ENCODE data around the gene MTHFSD.

MTHFSD gene

DNA sequence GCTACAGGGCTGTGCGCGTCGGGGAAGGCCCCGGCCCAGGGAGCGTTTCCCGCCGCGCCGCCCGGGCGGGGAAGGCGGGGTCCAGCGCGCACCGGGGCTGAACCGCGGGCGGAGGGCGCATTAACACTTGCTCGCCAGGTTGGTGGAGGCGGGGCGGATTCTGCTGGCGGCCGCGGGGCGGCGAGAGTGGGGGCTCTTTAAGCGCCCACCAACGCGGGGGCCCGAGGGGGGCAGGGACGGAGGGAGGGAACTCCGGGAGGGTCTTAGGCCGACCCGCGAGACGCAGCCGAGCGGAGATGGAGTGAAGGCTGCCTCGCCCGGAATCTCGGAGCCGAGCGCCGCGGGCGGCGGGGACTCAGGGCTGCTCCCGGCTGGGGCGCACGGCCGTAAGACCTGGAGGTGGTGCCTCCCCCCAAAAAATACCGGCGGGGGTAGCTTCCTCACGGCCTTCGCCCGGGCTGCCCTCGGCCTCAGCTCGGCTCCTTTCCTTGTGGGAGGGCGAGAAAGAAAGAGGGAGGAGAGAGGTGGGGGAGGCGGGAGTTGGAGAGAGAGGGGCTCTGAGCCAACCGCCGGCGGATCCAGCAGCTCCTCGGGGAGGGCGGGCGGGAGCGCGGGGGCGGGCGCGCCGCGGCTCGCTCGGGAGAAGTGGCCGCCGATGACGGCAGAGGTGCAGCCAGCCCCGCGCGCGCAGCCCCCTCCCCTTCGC is 45.1 kb downstream of the MTHFSD start:
- DNase-seq (ENCODE audit: low read depth), result peak; percentile 68

DNA sequence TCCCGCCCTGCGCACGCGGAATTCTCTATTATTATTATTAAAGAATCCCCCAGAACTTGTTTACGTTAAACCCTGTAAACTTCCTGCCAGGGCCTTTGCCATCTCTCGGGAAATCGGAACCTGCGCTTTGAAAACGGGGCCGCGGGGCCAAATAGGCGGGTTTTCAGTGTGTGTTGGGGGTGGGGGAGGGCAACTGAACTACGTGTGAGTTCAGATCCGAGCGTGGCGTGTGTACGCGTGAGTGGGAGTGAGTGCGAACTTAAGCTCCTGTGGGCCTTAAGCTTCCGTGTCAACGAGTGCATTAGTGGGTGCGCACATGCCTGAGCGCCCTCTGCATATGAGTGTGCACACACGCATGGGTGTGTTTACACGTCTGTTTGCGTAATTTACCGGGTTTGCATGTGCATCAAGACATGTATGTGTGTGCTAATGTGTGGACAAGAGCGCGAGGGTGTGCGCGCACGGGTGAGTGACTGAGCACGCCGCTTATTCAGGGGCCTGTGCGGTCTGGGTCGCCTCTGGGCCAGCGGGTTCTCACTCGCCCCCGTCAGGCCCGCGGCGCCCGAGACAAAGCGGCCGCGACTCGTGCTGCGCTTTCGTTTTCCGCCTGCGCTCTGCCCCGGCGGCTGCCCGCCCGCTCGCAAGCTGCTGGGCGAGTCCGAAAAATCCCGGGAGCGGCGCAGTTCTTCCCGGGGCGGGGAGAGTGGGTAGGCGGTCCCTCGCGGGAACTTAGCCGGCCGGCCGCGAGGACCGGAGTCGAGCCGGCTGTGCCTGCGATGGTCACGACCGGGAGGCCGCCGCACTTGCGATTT is 45.9 kb downstream of the MTHFSD start:
- H3K4me3 ChIP-seq (ENCODE audit: control insufficient read depth, low read depth, low read length), result peak overlapping the region; percentile 42
- DNase-seq (ENCODE audit: low read depth), result peak; percentile 64
- no peak for TF ChIP-seq CTCF (conservative IDR thresholded peaks at IDR 0.05; ENCODE audit: control insufficient read depth, insufficient read depth, low read depth, low read length)

More for the DNA sequence above, 45.1 kb downstream of the MTHFSD start:
- peak overlapping the region; percentile 42 for H3K4me3 ChIP-seq (ENCODE audit: control insufficient read depth, low read depth, low read length)
- no peak for TF ChIP-seq CTCF (conservative IDR thresholded peaks at IDR 0.05; ENCODE audit: control insufficient read depth, insufficient read depth, low read depth, low read length)

DNA sequence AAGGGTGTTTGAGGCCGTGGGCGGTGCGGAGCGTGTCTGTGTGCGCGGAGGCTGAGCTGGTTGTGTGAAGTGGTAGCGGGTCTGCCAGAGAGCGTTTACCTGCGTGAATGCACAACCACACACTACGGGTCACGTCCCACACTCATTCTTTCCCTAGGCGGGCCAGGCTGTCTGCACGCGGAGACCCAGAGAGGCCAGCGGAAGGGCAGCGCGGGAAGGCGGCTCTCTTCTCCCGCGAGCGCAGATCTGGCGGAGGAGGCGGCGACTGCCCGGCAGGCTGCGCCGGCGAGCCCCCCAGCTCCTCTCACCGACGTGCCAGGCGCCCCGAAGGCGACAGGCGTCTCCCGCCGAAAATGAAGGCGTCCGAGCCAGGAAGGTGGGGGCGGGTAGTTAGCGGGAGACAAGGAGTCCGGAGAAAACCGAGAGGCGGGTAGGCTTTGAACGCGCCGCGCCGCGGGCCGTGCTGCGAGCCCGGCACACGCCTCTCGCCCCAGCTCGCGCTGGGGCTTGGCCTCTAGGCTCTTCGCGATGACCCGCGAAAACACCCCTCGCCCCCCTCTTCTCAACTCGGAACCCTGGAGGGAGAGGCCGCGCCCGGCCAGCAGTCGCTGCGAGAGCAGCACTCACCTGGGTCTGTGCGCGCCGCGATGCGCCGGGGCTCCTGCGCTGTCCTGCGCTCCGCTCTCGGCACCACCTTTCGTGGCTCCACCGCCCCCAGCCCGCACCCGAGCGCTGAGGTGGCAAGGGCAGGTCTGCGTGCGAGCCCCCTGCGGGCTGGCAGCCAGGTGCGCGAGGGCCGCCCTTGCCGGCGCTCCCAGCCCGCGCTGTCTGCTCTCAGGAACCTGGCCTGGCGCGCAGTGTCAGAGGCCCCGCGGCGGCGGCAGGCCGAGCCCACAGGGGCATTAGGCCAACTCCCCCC is 46.7 kb downstream of the MTHFSD start:
- no peak for TF ChIP-seq CTCF (conservative IDR thresholded peaks at IDR 0.05; ENCODE audit: control insufficient read depth, insufficient read depth, low read depth, low read length)
- no peak for DNase-seq (ENCODE audit: low read depth)
- peak overlapping the region; percentile 1 for H3K4me3 ChIP-seq (ENCODE audit: control insufficient read depth, low read depth, low read length)

- no peak for DNase-seq (ENCODE audit: low read depth)
- H3K4me3 ChIP-seq (ENCODE audit: control insufficient read depth, low read depth, low read length), result no peak overlapping the region
- no peak for TF ChIP-seq CTCF (conservative IDR thresholded peaks at IDR 0.05; ENCODE audit: control insufficient read depth, insufficient read depth, low read depth, low read length)
Observed at GRCh38 chr16:86507173-86508027, 47.6 kb downstream of the MTHFSD start.

- H3K4me3 ChIP-seq (ENCODE audit: control insufficient read depth, low read depth, low read length), result no peak overlapping the region
- no peak for DNase-seq (ENCODE audit: low read depth)
Observed at GRCh38 chr16:86505899-86506864, 48.9 kb downstream of the MTHFSD start.

More at GRCh38 chr16:86505899-86506864, 48.9 kb downstream of the MTHFSD start:
- TF ChIP-seq CTCF (conservative IDR thresholded peaks at IDR 0.05; ENCODE audit: control insufficient read depth, insufficient read depth, low read depth, low read length), result no peak

Data from fibroblast of mammary gland (primary cell).